VCaP (cell line): ENCODE measurements around the gene PTPN9.
A peak's percentile ranks its signal among the peaks of the same experiment; 100 is the strongest.

Experiments used
- H3K27ac ChIP-seq: fragments of 450-650 bp; 2 replicates; pipeline ENCODE4 v1.5.1; 2017
- CTCF ChIP-seq: fragments of 450-650 bp; conservative IDR thresholded peaks from 2 replicates; pipeline ENCODE4 v1.5.1; 2017; ENCODE audit warnings: mild to moderate bottlenecking, moderate library complexity

PTPN9 gene

GRCh38 chr15:75452865-75453702 is 126.0 kb downstream of the PTPN9 start:
- H3K27ac ChIP-seq: peak overlapping the region; percentile 99
- TF ChIP-seq CTCF: no peak; the same call in 1 of the 2 replicates

- peak overlapping the region; percentile 99 for H3K27ac ChIP-seq
- TF ChIP-seq CTCF: no peak
Measured at GRCh38 chr15:75452364-75452864, 126.7 kb downstream of the PTPN9 start.

GRCh38 chr15:75451674-75452363 is 127.3 kb downstream of the PTPN9 start, which contains the start of gene SIN3A:
TSS of gene SIN3A (minus strand) at chr15:75451690. CDS start at chr15:75430375, 21,315 bp downstream.
- peak within 1 kb of the TSS; percentile 99 for H3K27ac ChIP-seq
- no peak for TF ChIP-seq CTCF

GRCh38 chr15:75451202-75451673 is 127.9 kb downstream of the PTPN9 start:
- no peak for TF ChIP-seq CTCF
- H3K27ac ChIP-seq: peak overlapping the region; percentile 99

GRCh38 chr15:75450307-75451201 is 128.6 kb downstream of the PTPN9 start:
- no peak for TF ChIP-seq CTCF

GRCh38 chr15:75449585-75450306 is 129.4 kb downstream of the PTPN9 start:
- no peak for TF ChIP-seq CTCF

More at GRCh38 chr15:75450307-75451201, 128.6 kb downstream of the PTPN9 start:
- H3K27ac ChIP-seq: peak overlapping the region; percentile 99

GRCh38 chr15:75448171-75448570 is 130.9 kb downstream of the PTPN9 start:
- H3K27ac ChIP-seq: peak overlapping the region; percentile 99

More at GRCh38 chr15:75449585-75450306, 129.4 kb downstream of the PTPN9 start:
- H3K27ac ChIP-seq: peak overlapping the region; percentile 99
